Ovary (tissue), 9 donors: ENCODE measurements around the gene ZNF853. TPM values are rescaled to one million over a fixed set of nuclear protein-coding genes. Genes with fewer than 3 reads are reported as not detected.

Experiments used
- DNase-seq, 5 donors: peaks; one replicate each; pipeline ENCODE4 v3.0.0-alpha.2; 2019 to 2020
- H3K27ac ChIP-seq, 2 donors: fragments of 200-600 bp; one replicate each; pipeline versions ENCODE4 v1.5.1 to v1.8.0; 2019 to 2022
- H3K27me3 ChIP-seq: fragments of 200-600 bp; one replicate; pipeline ENCODE4 v1.8.0; 2022
- H3K36me3 ChIP-seq: fragments of 200-600 bp; sonication (generic); one replicate; pipeline ENCODE4 v1.5.1; 2019
- H3K4me1 ChIP-seq: one replicate; pipeline ENCODE4 v1.8.1; 2013; ENCODE audit warnings: mild to moderate bottlenecking, moderate library complexity; ENCODE audit not compliant: insufficient read depth
- H3K4me3 ChIP-seq: fragments of 200-600 bp; sonication (generic); one replicate; pipeline ENCODE4 v1.5.1; 2017
- H3K9me3 ChIP-seq, 2 donors: fragments of 200-600 bp in 1 of 2; sonication (generic) in 1 of 2; one replicate each; pipeline versions ENCODE4 v1.5.1 to v1.8.1; 2013 to 2019; ENCODE audit warnings: mild to moderate bottlenecking in 1 of 2, moderate library complexity in 1 of 2
- EP300 ChIP-seq: sonication (generic); formaldehyde crosslinking; IDR thresholded peaks from one replicate; pipeline ENCODE4 v1.6.1; 2017; ENCODE audit warnings: antibody characterized with exemption
- POLR2A ChIP-seq: fragments of 450-650 bp; IDR thresholded peaks from one replicate; pipeline ENCODE4 v1.6.1; 2017; ENCODE audit warnings: antibody characterized with exemption, mild to moderate bottlenecking, moderate library complexity
- WGBS, 3 donors: extraction: QIAGEN DNeasy Blood & Tissue Kit in 1 of 3; methylation state at CpG; one replicate each; pipeline versions ENCODE4 v1.1.5 to v1.1.7; 2013 to 2017; 5-methylcytosine and 5-hydroxymethylcytosine counted together
- intact Hi-C, 4 donors: fragments of 100-400 bp; cut with DNase I; formaldehyde crosslinking; loops; one replicate each; pipeline versions ENCODE4 v1.11.0 to v1.15.1; 2022 to 2023
- polyA plus RNA-seq, 2 donors: library from polyadenylated mRNA; stranded (reverse); fragments of 200-250 nt in 1 of 2; fragments of 350-450 nt in 1 of 2; fragmentation: Illumina TruSeq in 1 of 2; extraction: RNeasy Lipid Tissue Mini Kit (QIAGEN cat#74804) in 1 of 2; gene quantifications; one replicate each; pipeline ENCODE4 v1.2.3, GENCODE V29; 2013 to 2014
- total RNA-seq, 7 donors: library from RNA; depleted of rRNA in 2 of 7; stranded (reverse); fragments of >200 nt in 2 of 7; fragmentation: NEBNext Ultra II Directional in 3 of 7; extraction: Animal tissue kit (Norgen Biotek cat#: 25700) in 3 of 7; gene quantifications; one replicate each; pipeline versions ENCODE4 v1.1.0 to v1.2.4, GENCODE V29; 2016 to 2023
- TF ChIP-seq, protein P1 (sequence below), 3 donors: fragments of 450-650 bp in 2 of 3; fragments of 200-600 bp in 1 of 3; IDR thresholded peaks; one replicate each; pipeline versions ENCODE4 v1.5.1 to v1.8.0; 2016 to 2022; ENCODE audit warnings: antibody characterized with exemption in 3 of 3, mild to moderate bottlenecking in 1 of 3
- donor health status: DM: no; HTN: no; CAD: no; lungs with moderate emphysema.
- donor health status: DM: no; HTN: no; CAD: no.
- donor health status: Bipolar disorder and iron deficiency.
- donor health status: DM: yes; HTN: yes; CAD: no.
- donor health status: DM: no; HTN: no; CAD: no.
- donor health status: DM: yes; HTN: yes; CAD: no.

Gene ZNF853
- total and polyA plus RNA-seq, 9 donors = 9.1 to 25.9 (median 18.5) TPM

DNA sequence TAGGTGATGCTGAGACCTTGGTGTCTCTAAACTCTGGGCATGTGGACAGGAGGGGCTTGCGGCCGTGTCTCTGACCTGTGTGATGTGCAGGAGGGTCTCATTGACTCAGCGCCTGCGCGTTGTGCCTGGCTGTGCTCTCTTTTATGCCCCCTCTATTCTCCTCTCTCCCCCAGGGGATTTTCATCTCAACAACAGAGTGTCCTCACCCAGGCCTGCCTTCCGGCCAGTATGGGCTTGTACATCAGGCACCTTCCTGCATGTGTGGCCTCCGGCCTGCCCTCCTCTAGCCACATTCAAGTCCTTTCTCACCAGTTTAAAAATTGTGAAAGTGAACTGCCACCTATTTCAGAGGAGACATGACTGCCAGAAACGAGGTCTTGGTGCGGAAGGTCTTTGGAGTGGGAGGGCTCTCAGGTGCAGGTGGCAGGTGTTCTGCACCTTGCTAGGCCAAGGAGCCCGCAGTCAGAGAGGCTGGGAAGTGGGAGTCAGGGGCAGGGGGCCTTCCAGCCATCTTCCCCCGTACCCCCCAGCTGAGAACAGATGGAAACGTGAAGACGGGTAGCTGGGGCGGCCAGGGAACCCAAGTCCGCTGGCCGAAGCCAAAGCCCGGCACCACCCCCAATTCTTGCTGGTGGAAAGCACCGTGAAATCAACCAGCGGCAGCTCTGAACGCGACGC is 26.1 kb upstream of the ZNF853 start:
- peak overlapping the region; percentile 80 for H3K4me3 ChIP-seq
- TF ChIP-seq, protein P1, sequence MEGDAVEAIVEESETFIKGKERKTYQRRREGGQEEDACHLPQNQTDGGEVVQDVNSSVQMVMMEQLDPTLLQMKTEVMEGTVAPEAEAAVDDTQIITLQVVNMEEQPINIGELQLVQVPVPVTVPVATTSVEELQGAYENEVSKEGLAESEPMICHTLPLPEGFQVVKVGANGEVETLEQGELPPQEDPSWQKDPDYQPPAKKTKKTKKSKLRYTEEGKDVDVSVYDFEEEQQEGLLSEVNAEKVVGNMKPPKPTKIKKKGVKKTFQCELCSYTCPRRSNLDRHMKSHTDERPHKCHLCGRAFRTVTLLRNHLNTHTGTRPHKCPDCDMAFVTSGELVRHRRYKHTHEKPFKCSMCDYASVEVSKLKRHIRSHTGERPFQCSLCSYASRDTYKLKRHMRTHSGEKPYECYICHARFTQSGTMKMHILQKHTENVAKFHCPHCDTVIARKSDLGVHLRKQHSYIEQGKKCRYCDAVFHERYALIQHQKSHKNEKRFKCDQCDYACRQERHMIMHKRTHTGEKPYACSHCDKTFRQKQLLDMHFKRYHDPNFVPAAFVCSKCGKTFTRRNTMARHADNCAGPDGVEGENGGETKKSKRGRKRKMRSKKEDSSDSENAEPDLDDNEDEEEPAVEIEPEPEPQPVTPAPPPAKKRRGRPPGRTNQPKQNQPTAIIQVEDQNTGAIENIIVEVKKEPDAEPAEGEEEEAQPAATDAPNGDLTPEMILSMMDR (IDR thresholded peaks at IDR 0.05) = no peak
- TF ChIP-seq EP300 (no peak), POLR2A (no peak)
- intact Hi-C loops = loop anchor here in 1 of 4 donors (10.0 kb wide), 1 partner anchor 596 kb away; the partner anchor contains the start of gene C1GALT1
- DNase-seq = no peak
- whole genome bisulfite sequencing, 3 donors = 39 to 46% (median 41%) methylated on average over 20 to 22 of the region's 22 CpGs
- H3K9me3 ChIP-seq = no peaks in the 10 kb centered on the region
- no peaks in the 10 kb centered on the region for H3K36me3 ChIP-seq
- H3K27me3 ChIP-seq = no peaks in the 10 kb centered on the region
- H3K27ac ChIP-seq = peak overlapping the region in 1 of 2 donors; percentile 70
- no peaks in the 10 kb centered on the region for H3K4me1 ChIP-seq

DNA sequence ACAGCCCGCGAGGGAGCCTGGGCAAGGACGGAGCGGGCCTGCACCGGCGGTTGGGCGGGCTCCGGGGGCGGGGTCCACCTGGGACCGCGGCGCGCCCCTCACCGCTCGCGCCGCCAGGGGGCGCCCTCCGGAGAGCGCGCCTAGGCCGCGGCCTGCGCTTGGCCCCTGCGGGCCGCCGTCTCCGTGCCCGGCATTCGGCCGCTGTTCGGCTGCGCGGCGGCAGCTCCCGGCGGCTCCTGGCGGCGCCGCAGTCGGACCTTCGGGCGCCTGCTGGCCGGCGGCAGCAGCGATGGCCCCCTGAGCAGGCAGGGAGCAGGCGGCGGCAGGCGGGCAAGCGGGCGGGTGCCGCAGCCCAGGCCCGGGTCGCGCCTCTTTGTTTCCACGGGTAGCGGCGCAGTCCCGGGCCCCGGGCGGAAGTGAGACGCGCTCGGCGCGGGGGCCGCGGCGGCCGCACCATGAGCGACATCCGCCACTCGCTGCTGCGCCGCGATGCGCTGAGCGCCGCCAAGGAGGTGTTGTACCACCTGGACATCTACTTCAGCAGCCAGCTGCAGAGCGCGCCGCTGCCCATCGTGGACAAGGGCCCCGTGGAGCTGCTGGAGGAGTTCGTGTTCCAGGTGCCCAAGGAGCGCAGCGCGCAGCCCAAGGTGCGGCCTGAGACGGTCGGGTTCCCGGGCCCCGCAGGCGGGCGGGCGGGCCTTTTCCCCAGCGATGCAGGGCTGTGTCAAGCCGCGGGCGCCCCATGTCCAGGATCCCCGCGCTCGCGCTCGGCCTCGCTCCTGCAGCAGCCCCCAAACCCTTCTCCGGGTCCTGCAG is 25.4 kb upstream of the ZNF853 start, which contains the start of gene INTS15:
Gene INTS15, plus strand, starts transcription at position 193 of the 816 bp plus-strand sequence. Its CDS starts 263 bp downstream, at position 456.
- Histone ChIP-seq H3K4me1 (no peaks in the 10 kb centered on the region), H3K9me3 (no peaks in the 10 kb centered on the region), H3K27me3 (no peaks in the 10 kb centered on the region), H3K36me3 (no peaks in the 10 kb centered on the region), H3K4me3 (peak within 1 kb of the TSS; percentile 80), H3K27ac (peak within 1 kb of the TSS; percentile 68 to 70)
- intact Hi-C loops = loop anchor here in 1 of 4 donors (10.0 kb wide), 1 partner anchor 595 kb away; the partner anchor contains the start of gene C1GALT1
- no peak for TF ChIP-seq EP300
- peak; percentile 59 for TF ChIP-seq POLR2A
- TF ChIP-seq, protein P1 (IDR thresholded peaks at IDR 0.05) = peak; percentile 32 to 96 (median 93)
- 0 to 1% (median 0%) methylated on average over 54 to 107 of the region's 107 CpGs for WGBS, 3 donors
- DNase-seq = peak; percentile 74 to 89 (median 83)

DNA sequence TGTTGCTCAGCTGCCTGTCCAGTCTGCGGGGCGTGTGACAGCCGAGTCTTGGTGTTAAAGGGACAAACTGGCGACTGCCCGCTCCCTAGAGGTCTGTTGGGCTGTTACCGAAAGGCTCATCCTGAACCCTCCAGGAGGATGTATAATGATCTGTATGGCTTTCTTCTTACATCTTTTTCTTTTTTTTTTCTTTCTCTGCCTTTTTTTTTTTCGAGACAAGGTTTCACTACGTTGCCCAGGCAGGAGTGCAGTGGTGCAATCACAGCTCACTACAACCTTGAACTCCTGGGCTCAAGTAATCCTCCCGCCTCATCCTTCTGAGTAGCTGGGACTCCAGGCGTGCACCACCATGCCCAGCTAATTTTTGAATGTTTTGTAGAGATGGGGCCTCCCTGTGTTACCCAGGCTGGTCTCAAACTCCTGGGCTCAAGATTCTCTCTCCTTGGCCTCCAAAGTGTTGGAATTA is 24.7 kb upstream of the ZNF853 start:
- no peaks in the 10 kb centered on the region for H3K36me3 ChIP-seq
- DNase-seq = no peak

DNA sequence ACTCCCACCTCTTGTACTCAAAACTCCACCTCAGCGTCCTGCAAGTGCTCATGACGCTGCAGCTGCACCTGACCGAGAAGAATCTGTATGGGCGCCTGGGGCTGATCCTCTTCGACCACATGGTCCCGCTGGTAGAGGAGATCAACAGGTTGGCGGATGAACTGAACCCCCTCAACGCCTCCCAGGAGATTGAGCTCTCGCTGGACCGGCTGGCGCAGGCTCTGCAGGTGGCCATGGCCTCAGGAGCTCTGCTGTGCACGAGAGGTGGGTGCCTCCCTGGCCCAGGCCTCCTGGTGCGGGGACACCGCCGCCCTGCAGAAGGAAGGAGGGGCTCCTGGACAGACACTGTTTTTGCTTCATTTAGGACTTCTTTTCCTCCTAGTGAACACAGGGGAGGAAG is 15.3 kb upstream of the ZNF853 start:
- Histone ChIP-seq H3K4me1 (no peaks in the 10 kb centered on the region), H3K27ac (no peak overlapping the region), H3K27me3 (no peaks in the 10 kb centered on the region), H3K36me3 (no peaks in the 10 kb centered on the region), H3K4me3 (no peak overlapping the region), H3K9me3 (no peaks in the 10 kb centered on the region)
- no peak for TF ChIP-seq POLR2A
- no peak for DNase-seq
- WGBS, 3 donors = 84 to 90% (median 87%) methylated on average over 12 to 15 of the region's 15 CpGs
- intact Hi-C loops = no loop called here

More for the DNA sequence above, 24.7 kb upstream of the ZNF853 start:
- no peak for TF ChIP-seq EP300
- TF ChIP-seq, protein P1 (IDR thresholded peaks at IDR 0.05) = no peak
- TF ChIP-seq POLR2A = no peak
- Histone ChIP-seq H3K4me1 (no peaks in the 10 kb centered on the region), H3K9me3 (no peaks in the 10 kb centered on the region), H3K4me3 (peak overlapping the region; percentile 80), H3K27ac (peak overlapping the region; percentile 68 to 70), H3K27me3 (no peaks in the 10 kb centered on the region)
- intact Hi-C loops = no loop called here
- WGBS, 3 donors = 5 to 6% (median 5%) methylated on average over 10 of the region's 10 CpGs
